ENCODE results near the gene MOAP1. TPM values are rescaled to one million over a fixed set of nuclear protein-coding genes. Genes with fewer than 3 reads are reported as not detected.

The MOAP1 gene
- total and polyA plus RNA-seq, 2 of the 8 experiments (the other 6 are each of a cell fraction or from before 2014, with no cell fraction given), result 18.3 to 20.1 TPM

DNA sequence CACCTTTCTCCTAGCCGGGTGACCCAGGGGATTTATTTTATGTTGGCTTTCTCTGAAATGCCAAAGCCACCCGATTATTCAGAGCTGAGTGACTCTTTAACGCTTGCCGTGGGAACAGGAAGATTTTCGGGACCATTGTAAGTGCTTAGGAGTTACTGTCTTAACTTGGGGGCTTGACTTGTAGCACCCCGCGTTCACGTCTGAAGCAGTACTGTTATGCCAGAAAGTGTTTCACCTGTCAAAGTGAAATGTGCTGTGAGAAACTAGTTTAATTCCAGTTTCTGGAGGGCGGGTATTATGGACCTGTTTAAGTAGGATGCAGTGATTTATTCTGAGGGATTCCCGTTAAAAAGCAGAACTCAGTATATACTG, 638 bp upstream of the MOAP1 start (continued):
- TF ChIP-seq, protein P1, sequence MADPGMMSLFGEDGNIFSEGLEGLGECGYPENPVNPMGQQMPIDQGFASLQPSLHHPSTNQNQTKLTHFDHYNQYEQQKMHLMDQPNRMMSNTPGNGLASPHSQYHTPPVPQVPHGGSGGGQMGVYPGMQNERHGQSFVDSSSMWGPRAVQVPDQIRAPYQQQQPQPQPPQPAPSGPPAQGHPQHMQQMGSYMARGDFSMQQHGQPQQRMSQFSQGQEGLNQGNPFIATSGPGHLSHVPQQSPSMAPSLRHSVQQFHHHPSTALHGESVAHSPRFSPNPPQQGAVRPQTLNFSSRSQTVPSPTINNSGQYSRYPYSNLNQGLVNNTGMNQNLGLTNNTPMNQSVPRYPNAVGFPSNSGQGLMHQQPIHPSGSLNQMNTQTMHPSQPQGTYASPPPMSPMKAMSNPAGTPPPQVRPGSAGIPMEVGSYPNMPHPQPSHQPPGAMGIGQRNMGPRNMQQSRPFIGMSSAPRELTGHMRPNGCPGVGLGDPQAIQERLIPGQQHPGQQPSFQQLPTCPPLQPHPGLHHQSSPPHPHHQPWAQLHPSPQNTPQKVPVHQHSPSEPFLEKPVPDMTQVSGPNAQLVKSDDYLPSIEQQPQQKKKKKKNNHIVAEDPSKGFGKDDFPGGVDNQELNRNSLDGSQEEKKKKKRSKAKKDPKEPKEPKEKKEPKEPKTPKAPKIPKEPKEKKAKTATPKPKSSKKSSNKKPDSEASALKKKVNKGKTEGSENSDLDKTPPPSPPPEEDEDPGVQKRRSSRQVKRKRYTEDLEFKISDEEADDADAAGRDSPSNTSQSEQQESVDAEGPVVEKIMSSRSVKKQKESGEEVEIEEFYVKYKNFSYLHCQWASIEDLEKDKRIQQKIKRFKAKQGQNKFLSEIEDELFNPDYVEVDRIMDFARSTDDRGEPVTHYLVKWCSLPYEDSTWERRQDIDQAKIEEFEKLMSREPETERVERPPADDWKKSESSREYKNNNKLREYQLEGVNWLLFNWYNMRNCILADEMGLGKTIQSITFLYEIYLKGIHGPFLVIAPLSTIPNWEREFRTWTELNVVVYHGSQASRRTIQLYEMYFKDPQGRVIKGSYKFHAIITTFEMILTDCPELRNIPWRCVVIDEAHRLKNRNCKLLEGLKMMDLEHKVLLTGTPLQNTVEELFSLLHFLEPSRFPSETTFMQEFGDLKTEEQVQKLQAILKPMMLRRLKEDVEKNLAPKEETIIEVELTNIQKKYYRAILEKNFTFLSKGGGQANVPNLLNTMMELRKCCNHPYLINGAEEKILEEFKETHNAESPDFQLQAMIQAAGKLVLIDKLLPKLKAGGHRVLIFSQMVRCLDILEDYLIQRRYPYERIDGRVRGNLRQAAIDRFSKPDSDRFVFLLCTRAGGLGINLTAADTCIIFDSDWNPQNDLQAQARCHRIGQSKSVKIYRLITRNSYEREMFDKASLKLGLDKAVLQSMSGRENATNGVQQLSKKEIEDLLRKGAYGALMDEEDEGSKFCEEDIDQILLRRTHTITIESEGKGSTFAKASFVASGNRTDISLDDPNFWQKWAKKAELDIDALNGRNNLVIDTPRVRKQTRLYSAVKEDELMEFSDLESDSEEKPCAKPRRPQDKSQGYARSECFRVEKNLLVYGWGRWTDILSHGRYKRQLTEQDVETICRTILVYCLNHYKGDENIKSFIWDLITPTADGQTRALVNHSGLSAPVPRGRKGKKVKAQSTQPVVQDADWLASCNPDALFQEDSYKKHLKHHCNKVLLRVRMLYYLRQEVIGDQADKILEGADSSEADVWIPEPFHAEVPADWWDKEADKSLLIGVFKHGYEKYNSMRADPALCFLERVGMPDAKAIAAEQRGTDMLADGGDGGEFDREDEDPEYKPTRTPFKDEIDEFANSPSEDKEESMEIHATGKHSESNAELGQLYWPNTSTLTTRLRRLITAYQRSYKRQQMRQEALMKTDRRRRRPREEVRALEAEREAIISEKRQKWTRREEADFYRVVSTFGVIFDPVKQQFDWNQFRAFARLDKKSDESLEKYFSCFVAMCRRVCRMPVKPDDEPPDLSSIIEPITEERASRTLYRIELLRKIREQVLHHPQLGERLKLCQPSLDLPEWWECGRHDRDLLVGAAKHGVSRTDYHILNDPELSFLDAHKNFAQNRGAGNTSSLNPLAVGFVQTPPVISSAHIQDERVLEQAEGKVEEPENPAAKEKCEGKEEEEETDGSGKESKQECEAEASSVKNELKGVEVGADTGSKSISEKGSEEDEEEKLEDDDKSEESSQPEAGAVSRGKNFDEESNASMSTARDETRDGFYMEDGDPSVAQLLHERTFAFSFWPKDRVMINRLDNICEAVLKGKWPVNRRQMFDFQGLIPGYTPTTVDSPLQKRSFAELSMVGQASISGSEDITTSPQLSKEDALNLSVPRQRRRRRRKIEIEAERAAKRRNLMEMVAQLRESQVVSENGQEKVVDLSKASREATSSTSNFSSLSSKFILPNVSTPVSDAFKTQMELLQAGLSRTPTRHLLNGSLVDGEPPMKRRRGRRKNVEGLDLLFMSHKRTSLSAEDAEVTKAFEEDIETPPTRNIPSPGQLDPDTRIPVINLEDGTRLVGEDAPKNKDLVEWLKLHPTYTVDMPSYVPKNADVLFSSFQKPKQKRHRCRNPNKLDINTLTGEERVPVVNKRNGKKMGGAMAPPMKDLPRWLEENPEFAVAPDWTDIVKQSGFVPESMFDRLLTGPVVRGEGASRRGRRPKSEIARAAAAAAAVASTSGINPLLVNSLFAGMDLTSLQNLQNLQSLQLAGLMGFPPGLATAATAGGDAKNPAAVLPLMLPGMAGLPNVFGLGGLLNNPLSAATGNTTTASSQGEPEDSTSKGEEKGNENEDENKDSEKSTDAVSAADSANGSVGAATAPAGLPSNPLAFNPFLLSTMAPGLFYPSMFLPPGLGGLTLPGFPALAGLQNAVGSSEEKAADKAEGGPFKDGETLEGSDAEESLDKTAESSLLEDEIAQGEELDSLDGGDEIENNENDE (IDR thresholded peaks at IDR 0.05; ENCODE audit: insufficient replicate concordance, low read length), result no peak
- TF ChIP-seq HDAC6 (IDR thresholded peaks at IDR 0.05; ENCODE audit: low read depth, low read length) (no peak), SAP30 (IDR thresholded peaks at IDR 0.05; ENCODE audit: insufficient read depth, insufficient replicate concordance, low read length) (peak; percentile 42), SIN3A (conservative IDR thresholded peaks at IDR 0.05 in 1 of 2, IDR thresholded peaks at IDR 0.05 in 1 of 2; ENCODE audit: low read depth in 1 of 2, low read length in 2 of 2) (peak in 1 of 2 experiments; percentile 65; a peak in 1 of 4 replicates), EGR1 (IDR thresholded peaks at IDR 0.05; ENCODE audit: borderline replicate concordance, low read depth, low read length) (no peak), PHF8 (conservative IDR thresholded peaks at IDR 0.05; ENCODE audit: low read depth, low read length) (peak; percentile 22; the same call in 1 of the 2 replicates)
